KBM-7 (cell line): ENCODE measurements around the gene MAP3K6.
A peak's percentile ranks its signal among the peaks of the same experiment; 100 is the strongest.
"Not testable (repeated sequence)": the region's sequence is repeated elsewhere in the genome, so short reads cannot be mapped to it uniquely, and the experiment has no call there.

Source experiments
- DNase-seq: peaks from one replicate; pipeline ENCODE4 v3.0.0-alpha.2; 2015
- in situ Hi-C: fragments of 300-500 bp; cut with MboI; formaldehyde crosslinking; loops from 2 replicates; pipeline ENCODE4 v1.14.3; 2020; ENCODE audit warnings: low sequenced_read_pairs, low pct_unique_long_range_greater_than_20kb, mixed read lengths

Gene MAP3K6

DNA sequence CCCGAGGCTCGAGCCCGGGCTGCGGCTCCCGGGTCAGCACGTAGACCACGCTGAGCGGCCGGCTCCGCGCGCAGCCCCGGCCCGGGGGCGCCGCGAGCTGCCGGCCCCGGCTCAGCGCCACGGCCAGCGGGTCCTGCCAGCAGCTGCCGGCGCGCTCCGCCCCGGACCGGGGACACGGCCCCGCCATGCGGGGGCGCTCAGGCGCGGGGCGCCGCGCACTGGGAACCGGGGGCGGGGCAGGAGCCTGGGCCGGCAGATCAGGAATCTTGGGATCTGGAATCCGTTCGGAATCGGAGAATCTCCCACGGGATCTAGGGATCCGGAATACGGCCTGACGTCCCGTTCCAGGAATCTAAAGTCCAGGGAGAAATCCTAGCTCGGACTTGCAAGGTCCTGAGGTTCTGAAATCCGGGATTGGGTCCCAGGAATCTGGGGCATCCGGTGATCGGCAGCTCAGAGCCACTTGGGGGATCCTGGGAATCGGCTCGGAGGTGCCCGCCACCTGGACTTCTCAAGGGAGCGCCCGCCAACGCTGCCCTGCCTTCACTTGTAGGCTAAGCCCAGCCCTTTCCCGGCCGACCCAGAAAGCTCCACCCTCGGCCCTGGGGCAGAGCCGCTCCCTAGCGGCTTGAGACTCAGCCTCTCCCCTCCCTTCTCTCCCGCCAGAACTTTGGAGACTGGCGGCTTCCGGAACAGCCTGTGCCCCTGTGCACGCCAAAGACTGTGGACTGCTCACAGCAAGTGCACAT, at the start of gene MAP3K6:
TSS of gene MAP3K6 (minus strand) at position 551 of the 749 bp plus-strand sequence. CDS start at position 187, 364 bp downstream.
- DNase-seq = peak; percentile 84
- in situ Hi-C loops = no loop called here

DNA sequence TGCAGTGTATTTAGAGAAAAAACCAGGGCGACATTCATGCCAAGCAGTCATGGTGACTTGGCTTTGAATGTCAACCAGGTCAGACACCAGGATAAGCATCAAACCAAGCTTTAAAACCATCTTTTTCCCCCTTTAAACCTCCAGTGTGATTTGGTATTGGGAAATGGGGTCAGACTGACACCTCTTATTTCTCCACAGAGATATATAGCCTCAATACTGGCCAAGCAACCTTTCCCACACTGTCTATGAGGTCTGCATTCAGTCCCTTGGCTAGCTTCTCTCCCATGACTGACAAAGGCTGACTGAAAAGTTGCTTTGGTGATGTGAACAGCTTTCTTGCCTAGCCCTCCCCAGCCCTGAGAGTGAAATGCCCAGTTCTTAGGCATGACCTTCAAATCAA, 47.3 kb upstream of the MAP3K6 start:
- in situ Hi-C loops = no loop called here
- DNase-seq = no peak

DNA sequence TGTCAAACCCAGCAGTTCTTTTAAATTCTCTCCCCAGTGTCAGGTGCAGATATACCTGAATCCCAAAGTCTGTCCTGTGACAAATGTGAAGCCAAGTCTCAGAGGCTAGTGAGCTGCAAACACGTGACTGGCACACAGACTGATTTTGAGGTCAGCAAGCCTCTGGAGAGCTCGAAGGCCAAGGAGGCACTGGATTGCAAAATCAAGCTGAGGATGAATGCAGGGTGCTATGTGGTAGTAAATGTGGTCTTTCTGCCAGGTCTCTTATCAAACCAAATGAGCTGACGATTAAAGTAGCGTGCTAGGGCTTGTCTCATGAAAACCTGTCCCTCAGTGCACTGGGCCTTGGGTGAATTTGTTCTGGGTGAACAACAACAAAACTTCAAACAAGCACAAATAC, 46.2 kb upstream of the MAP3K6 start:
- in situ Hi-C loops = no loop called here
- DNase-seq = no peak

GRCh38 chr1:27412502-27412901, 45.7 kb upstream of the MAP3K6 start:
- in situ Hi-C loops = no loop called here
- no peak for DNase-seq

DNA sequence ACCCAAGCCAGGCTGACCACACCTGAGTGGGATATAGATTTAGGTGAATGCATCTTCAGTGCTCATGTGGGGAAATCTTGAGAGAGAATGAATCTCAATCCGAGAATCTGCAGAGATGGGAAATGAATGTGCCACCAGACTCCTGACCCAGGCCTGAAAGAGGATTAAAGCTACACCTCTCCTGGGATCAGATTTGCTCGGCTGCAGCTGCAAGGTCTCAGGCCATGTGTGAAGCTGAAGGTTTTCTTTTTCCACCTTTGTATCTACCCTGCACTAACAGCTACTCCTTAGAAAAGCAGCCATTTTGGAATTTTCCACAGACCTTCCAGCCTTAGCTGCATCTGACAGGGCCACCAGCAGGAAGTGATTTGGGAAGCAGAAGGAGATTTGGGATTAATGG, 43.9 kb upstream of the MAP3K6 start:
- no peak for DNase-seq
- in situ Hi-C loops = no loop called here

DNA sequence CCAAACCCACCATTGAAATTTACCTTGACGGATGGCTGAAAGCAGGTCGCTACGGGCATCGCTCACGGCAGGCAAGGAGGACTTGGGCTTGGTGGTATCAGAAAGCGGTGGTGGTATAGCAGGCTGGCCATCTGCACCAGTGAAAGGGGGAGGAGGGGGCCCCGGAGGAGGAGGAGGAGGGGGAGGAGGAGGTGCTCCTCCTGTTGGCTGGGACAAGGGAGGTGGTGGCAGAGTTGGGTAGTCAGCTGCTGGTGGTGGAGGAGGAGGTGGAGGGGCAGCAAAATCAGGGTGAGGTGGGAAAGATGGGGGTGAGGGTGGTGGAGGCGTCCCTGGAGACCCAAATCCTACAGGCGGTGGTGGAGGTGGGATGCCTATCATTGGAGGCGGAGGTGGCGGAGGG, 42.9 kb upstream of the MAP3K6 start:
- no peak for DNase-seq
- in situ Hi-C loops = no loop called here

DNA sequence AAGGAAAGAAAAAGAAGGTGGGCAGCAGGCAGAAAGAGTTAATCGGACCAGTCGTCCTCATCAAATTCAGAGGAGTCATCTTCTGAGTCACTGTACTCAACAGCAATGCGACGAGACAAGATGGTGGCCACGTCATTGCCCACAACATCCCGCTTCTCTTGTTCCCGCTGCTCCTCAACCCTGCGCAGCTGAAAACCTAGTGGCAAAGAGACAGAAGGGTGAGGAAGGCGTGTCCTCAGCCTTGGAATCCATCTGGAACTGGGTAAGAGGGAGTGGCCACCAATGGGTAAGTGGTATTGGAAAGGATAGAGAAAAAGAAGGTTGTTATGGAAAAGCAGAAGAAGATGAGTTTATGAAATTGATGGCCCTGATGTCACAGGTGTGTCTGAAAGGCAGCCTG, 41.4 kb upstream of the MAP3K6 start:
- no peak for DNase-seq
- in situ Hi-C loops = no loop called here

DNA sequence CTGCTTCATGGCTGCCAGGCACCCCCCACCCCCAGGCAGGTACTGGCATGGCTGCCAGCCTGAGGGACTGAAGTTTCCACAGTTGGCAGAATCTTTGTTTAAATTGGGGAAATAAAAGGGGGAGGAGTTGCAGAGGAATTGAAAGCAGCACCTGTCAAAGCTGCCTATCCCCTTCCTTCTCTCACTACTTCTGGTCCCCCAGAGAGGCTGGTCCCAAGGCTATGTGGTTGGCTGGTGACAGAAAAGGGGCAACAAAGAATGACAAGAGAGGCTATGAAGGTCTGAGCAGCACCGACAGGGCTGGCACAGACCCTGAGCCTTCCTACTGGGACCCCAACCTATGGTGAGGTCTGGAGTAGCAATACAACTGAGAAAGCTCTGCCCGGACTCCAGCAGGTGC, 40.0 kb upstream of the MAP3K6 start:
- in situ Hi-C loops, DNase-seq: not testable (repeated sequence)

GRCh38 chr1:27406362-27406680, 39.6 kb upstream of the MAP3K6 start:
- DNase-seq = no peak
- in situ Hi-C loops = no loop called here

GRCh38 chr1:27405598-27406361, 39.0 kb upstream of the MAP3K6 start:
- DNase-seq, in situ Hi-C loops: not testable (repeated sequence)

DNA sequence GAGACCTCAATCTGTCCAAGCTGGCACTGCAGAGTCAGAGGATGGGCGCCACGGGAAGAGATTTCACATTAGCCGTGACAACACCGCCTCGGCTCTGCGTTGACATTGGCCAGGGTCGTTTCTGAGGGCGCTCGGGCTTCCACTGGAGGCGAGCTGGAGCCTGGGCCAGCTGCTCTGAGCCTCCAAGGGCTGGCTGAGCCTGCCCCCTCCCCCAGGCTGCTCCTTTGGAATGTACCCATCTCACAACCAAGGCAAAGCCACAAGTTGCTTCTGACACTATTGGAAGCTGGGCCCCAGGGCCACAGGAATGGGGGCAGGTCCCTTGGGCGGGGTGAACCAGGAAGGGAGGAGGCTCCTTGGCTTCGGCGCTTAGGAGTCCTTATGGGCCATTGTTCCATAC, 38.3 kb upstream of the MAP3K6 start:
- DNase-seq = no peak
- in situ Hi-C loops = no loop called here

DNA sequence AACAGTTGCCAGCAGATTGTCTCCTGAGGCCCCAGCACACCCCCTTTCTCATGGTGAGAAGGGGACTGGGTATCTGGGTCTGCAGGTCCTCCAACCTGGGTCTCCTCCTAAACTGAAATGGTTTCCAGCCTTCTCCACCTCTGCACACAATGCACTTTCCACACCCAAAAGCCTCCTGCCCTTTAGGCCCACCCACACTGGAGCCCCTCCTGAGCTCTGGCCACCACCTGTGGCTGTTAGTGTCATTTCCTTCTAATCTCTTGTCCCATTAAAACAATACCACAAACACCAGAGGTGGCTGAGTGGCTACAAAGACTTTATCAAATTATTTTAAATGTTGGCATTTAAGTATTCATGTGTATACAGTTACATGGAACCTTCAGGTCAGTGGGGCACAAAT, 37.2 kb upstream of the MAP3K6 start:
- in situ Hi-C loops = no loop called here
- no peak for DNase-seq

DNA sequence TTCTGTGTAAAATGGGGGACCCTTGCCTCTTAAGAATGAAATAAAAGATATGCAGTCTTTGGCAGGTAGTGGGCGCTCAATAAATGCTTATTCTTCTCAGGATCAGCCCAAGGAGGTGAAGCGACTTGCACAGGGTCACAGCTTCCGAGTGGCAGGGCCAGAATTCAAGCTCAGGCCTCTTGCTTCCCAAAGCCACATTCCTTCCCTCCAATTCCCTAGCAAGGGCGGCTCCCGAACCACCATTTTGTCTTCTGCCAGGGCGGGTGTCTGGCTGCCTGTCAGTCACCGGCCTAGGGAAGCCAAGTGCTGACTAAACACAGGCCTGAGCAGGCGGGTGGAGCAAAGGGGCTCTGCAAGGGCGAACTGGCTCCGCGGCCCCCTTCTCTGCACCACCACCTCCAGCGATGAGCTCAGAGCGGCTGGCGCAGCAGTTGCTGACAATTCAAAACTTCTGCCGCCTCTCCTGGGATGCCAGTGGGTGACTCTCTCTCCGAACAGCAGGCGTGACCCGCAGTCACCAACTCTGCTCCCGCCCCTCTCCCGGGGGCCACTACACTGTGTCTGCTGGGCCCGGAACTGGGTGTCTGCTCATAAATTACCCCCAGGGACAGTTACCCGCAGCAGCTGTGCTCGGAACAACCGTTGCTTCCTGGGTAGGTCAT, 36.4 kb upstream of the MAP3K6 start:
- peak; percentile 28 for DNase-seq
- in situ Hi-C loops = no loop called here

DNA sequence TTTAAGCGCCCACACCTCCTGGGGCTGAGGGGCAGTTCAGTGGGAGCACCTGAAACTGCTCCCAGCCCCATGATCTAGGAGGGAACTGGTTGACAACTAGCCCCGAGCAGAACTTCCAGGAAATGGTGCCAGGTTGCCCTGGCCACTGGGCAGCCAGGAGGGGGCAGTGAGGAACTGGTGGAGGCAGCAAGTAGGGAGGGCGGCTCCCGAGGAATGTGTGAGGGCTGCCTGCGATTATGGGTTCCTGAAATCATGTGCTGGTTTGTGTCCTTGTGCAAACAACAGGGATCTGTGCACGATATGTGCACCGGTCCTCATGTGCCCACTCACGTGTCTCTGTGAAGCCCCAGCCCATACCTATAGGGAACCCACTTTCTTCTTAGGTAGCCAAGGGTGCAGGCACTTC, 35.6 kb upstream of the MAP3K6 start:
- in situ Hi-C loops = no loop called here
- peak; percentile 65 for DNase-seq

DNA sequence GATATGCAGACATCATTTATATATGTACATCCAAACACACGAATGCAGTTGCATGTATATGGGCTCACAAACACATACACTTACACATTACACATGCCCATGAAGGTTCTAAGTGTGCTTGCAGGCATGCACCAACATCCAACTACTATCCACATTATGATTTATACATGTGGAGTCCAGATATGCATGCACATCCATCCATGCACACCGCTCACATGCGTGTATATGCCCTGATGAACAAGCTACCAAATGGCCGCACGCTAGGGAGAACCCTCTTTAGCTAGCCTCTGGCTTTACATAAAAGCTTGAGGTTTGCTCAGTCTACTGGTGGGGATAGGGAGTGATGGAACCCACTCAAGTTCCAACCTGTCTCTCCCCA, 34.2 kb upstream of the MAP3K6 start:
- in situ Hi-C loops = no loop called here
- no peak for DNase-seq

DNA sequence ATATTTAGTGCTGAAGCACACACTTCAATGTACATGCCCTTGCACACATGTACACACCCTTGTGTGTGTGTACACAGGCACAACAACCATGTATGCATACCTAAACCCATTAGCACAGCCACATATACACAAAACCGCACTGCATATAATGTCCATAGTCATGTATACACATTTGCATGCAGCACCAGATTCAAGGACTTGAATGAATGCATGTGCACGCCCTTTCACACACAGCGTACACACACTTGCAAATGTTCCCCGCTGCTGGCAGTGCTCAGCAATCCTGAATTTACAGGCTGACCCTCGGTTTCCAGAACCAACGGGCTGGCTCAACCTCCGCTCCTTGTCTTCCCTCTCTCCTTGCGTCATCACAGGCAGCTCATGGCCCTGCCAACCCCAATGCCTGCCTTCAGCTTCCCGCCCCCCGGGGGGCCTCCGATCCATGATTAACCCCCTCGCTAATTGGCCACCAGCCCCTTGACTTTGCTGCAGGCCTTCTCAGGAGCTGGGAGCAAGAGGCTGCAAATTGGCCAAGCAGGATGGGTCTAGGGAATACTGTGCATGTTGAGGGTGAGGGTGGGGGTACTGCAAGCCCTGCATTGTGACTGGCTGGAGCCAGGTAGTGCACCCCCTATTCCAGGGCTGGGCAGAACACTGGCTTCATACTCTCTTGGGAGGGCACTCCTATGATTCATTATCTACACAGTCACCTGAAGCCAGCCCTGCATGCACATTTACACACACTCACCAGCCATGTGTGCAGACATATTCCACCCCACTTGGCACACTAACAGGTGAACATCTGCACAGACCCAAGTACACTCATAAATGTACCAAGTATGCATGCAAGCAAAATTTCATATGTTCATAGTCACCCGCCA, 33.6 kb upstream of the MAP3K6 start:
- in situ Hi-C loops = no loop called here
- DNase-seq = no peak

- in situ Hi-C loops = loop anchor here (25.0 kb wide), 1 partner anchor 287 kb away; no protein-coding TSS in a partner anchor
- DNase-seq = no peak
Measured at GRCh38 chr1:27399251-27400025, 32.7 kb upstream of the MAP3K6 start.

- in situ Hi-C loops = loop anchor here (25.0 kb wide), 1 partner anchor 286 kb away; no protein-coding TSS in a partner anchor
- DNase-seq = no peak
Measured at GRCh38 chr1:27398405-27399149, 31.8 kb upstream of the MAP3K6 start.
